IPS-NIHi7 (cell line): Measurements from ENCODE around the gene GPD1L.
"Not testable (repeated sequence)": the region's sequence is repeated elsewhere in the genome, so short reads cannot be mapped to it uniquely, and the experiment has no call there.

Experiments used
- DNase-seq: peaks from one replicate; pipeline ENCODE4 v3.0.0; 2012; ENCODE audit warnings: mixed read lengths; ENCODE audit errors: extremely low spot score

GPD1L gene

GRCh38 chr3:32180141-32180784, 73.8 kb downstream of the GPD1L start:
- DNase-seq = no peak

GRCh38 chr3:32181365-32181764, 74.9 kb downstream of the GPD1L start:
- DNase-seq = no peak

- DNase-seq = no peak
These were observed 75.4 kb downstream of the GPD1L start for GRCh38 chr3:32181796-32182195.

- no peak for DNase-seq
These were observed 77.8 kb downstream of the GPD1L start for GRCh38 chr3:32184187-32184730.

- peak; percentile 23 for DNase-seq
These were observed 79.7 kb downstream of the GPD1L start for GRCh38 chr3:32186097-32186496.

- DNase-seq = no peak
These were observed 80.5 kb downstream of the GPD1L start for GRCh38 chr3:32186876-32187275.

- DNase-seq = no peak
These were observed 83.3 kb downstream of the GPD1L start for GRCh38 chr3:32189693-32190092.

- not testable (repeated sequence) for DNase-seq
These were observed 84.1 kb downstream of the GPD1L start for GRCh38 chr3:32190556-32190955.

- no peak for DNase-seq
These were observed 86.7 kb downstream of the GPD1L start for GRCh38 chr3:32193101-32193500.

- no peak for DNase-seq
These were observed 88.2 kb downstream of the GPD1L start for GRCh38 chr3:32194653-32195052.

- no peak for DNase-seq
These were observed 89.6 kb downstream of the GPD1L start for GRCh38 chr3:32195995-32196540.

- no peak for DNase-seq
These were observed 91.6 kb downstream of the GPD1L start for GRCh38 chr3:32197991-32198390.

GRCh38 chr3:32198714-32199113, 92.3 kb downstream of the GPD1L start:
- DNase-seq = no peak

- no peak for DNase-seq
These were observed 94.1 kb downstream of the GPD1L start for GRCh38 chr3:32200490-32200889.

GRCh38 chr3:32200992-32201758, 94.8 kb downstream of the GPD1L start:
- no peak for DNase-seq

GRCh38 chr3:32202496-32202895, 96.1 kb downstream of the GPD1L start:
- DNase-seq = no peak

- DNase-seq = no peak
These were observed 97.4 kb downstream of the GPD1L start for GRCh38 chr3:32203854-32204253.

GRCh38 chr3:32208447-32208846, 102.0 kb downstream of the GPD1L start:
- DNase-seq = no peak

GRCh38 chr3:32215185-32215584, 108.8 kb downstream of the GPD1L start:
- DNase-seq = no peak

- no peak for DNase-seq
These were observed 109.9 kb downstream of the GPD1L start for GRCh38 chr3:32216172-32216783.

- DNase-seq = no peak
These were observed 110.9 kb downstream of the GPD1L start for GRCh38 chr3:32217339-32217738.
